Measurements from ENCODE around the gene CHST6. TPM values are rescaled to one million over a fixed set of nuclear protein-coding genes. Genes with fewer than 3 reads are reported as not detected.

Gene CHST6
- total and polyA plus RNA-seq, 2 donors (not counting 1 experiment from before 2014, with no cell fraction given): 0.02 to 0.17 TPM

DNA sequence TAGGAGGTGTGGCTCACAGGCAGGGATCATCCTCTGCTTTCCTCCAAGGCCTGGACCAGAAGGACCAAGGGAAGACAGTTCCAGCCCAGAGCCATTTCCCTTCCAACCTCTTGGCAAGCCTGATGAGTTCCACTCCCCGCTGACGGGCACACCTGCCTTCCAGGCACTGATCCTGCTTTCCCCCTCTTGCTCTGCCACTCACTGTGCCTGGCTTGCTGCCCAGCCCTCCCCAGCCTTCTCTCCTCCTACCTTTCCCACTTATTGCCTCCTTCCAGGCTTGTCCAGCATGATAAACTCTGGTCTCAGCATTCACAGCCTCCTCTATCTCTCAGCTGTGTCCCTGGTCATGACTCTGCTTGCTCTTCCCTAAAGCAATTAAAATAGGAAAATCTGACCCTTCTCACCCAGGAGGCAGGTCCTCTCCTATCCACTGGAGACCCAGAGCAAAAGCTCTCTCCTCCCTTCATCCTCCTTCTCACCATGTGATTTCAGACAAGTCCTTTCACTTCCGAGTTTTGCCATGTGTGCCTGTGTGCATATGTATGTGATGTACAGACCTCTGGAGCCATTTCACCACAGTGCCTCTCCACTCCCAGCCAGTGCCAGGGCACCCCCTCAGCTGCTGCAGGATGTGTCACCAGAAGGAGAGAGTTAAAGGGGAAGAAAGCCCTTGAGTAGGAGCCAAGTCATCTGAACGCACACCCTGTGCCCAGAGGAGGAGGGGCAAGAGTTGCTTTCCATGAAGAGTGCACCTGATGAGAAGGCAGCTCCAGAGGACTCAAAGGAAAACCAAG lies 17.4 kb downstream of the CHST6 start:
- H4K20me1 ChIP-seq (ENCODE audit: control insufficient read depth, extremely low read depth, insufficient read depth, low read length): no peaks in the 10 kb centered on the region
- no peaks in the 10 kb centered on the region for H3K9me3 ChIP-seq (ENCODE audit: control insufficient read depth, insufficient read depth, low read depth, low read length)
- H3K9ac ChIP-seq (ENCODE audit: insufficient read depth, low read length): no peak overlapping the region
- no peak for DNase-seq (ENCODE audit: low read depth in 2 of 2)
- no peaks in the 10 kb centered on the region for H3K36me3 ChIP-seq (ENCODE audit: control insufficient read depth, insufficient read depth, low read length)
- TF ChIP-seq EZH2 (IDR thresholded peaks at IDR 0.05; ENCODE audit: low read length, missing control alignments) (no peak), CTCF (conservative IDR thresholded peaks at IDR 0.05 in 1 of 2, IDR thresholded peaks at IDR 0.05 in 1 of 2; ENCODE audit: low read depth in 1 of 2, low read length in 2 of 2) (no peak)
- H3K4me3 ChIP-seq (replicated peaks in 1 of 4; ENCODE audit: control extremely low read depth in 1 of 4, insufficient read depth in 1 of 4, low read depth in 3 of 4, low read length in 4 of 4): no peak overlapping the region
- H3K27me3 ChIP-seq (ENCODE audit: control insufficient read depth, insufficient read depth, low read length): no peaks in the 10 kb centered on the region
- H3K4me1 ChIP-seq (ENCODE audit: control insufficient read depth, extremely low read depth, insufficient read depth, low read length): no peaks in the 10 kb centered on the region
- no peak overlapping the region for H2AFZ ChIP-seq (ENCODE audit: low read length)
- H3K4me2 ChIP-seq (ENCODE audit: extremely low read depth, insufficient read depth, low read length): no peak overlapping the region
- H3K27ac ChIP-seq (ENCODE audit: insufficient read depth, low read length): no peak overlapping the region
- no peaks in the 10 kb centered on the region for H3K79me2 ChIP-seq (ENCODE audit: control insufficient read depth, insufficient read depth, low read length)

GRCh38 chr16:75476817-75477216 lies 18.4 kb downstream of the CHST6 start:
- Histone ChIP-seq H4K20me1 (ENCODE audit: control insufficient read depth, extremely low read depth, insufficient read depth, low read length) (no peaks in the 10 kb centered on the region), H2AFZ (ENCODE audit: low read length) (no peak overlapping the region), H3K4me3 (replicated peaks in 1 of 4; ENCODE audit: control extremely low read depth in 1 of 4, insufficient read depth in 1 of 4, low read depth in 3 of 4, low read length in 4 of 4) (no peak overlapping the region), H3K4me1 (ENCODE audit: control insufficient read depth, extremely low read depth, insufficient read depth, low read length) (no peaks in the 10 kb centered on the region), H3K27me3 (ENCODE audit: control insufficient read depth, insufficient read depth, low read length) (no peaks in the 10 kb centered on the region), H3K4me2 (ENCODE audit: extremely low read depth, insufficient read depth, low read length) (no peak overlapping the region), H3K27ac (ENCODE audit: insufficient read depth, low read length) (no peak overlapping the region), H3K9me3 (ENCODE audit: control insufficient read depth, insufficient read depth, low read depth, low read length) (no peaks in the 10 kb centered on the region), H3K36me3 (ENCODE audit: control insufficient read depth, insufficient read depth, low read length) (no peaks in the 10 kb centered on the region), H3K79me2 (ENCODE audit: control insufficient read depth, insufficient read depth, low read length) (no peaks in the 10 kb centered on the region), H3K9ac (ENCODE audit: insufficient read depth, low read length) (no peak overlapping the region)
- TF ChIP-seq CTCF (conservative IDR thresholded peaks at IDR 0.05 in 1 of 2, IDR thresholded peaks at IDR 0.05 in 1 of 2; ENCODE audit: low read depth in 1 of 2, low read length in 2 of 2) (no peak), EZH2 (IDR thresholded peaks at IDR 0.05; ENCODE audit: low read length, missing control alignments) (no peak)
- DNase-seq (ENCODE audit: low read depth in 2 of 2): no peak

GRCh38 chr16:75475420-75475847 lies 19.8 kb downstream of the CHST6 start:
- Histone ChIP-seq H3K4me3 (replicated peaks in 1 of 4; ENCODE audit: control extremely low read depth in 1 of 4, insufficient read depth in 1 of 4, low read depth in 3 of 4, low read length in 4 of 4) (no peak overlapping the region), H3K4me1 (ENCODE audit: control insufficient read depth, extremely low read depth, insufficient read depth, low read length) (no peaks in the 10 kb centered on the region), H3K9me3 (ENCODE audit: control insufficient read depth, insufficient read depth, low read depth, low read length) (no peaks in the 10 kb centered on the region), H3K79me2 (ENCODE audit: control insufficient read depth, insufficient read depth, low read length) (no peaks in the 10 kb centered on the region), H2AFZ (ENCODE audit: low read length) (no peak overlapping the region), H3K36me3 (ENCODE audit: control insufficient read depth, insufficient read depth, low read length) (no peaks in the 10 kb centered on the region), H3K4me2 (ENCODE audit: extremely low read depth, insufficient read depth, low read length) (no peak overlapping the region), H3K9ac (ENCODE audit: insufficient read depth, low read length) (no peak overlapping the region), H4K20me1 (ENCODE audit: control insufficient read depth, extremely low read depth, insufficient read depth, low read length) (no peaks in the 10 kb centered on the region), H3K27me3 (ENCODE audit: control insufficient read depth, insufficient read depth, low read length) (no peaks in the 10 kb centered on the region), H3K27ac (ENCODE audit: insufficient read depth, low read length) (no peak overlapping the region)
- no peak for DNase-seq (ENCODE audit: low read depth in 2 of 2)
- TF ChIP-seq EZH2 (IDR thresholded peaks at IDR 0.05; ENCODE audit: low read length, missing control alignments) (no peak), CTCF (conservative IDR thresholded peaks at IDR 0.05 in 1 of 2, IDR thresholded peaks at IDR 0.05 in 1 of 2; ENCODE audit: low read depth in 1 of 2, low read length in 2 of 2) (no peak)

Measured in fibroblast of lung (primary cell).